Adrenal gland (tissue), 5 donors: ENCODE data around the gene YWHAQ.

Experiments used
- POLR2A ChIP-seq, 2 donors: fragments of 450-650 bp; IDR thresholded peaks; one replicate each; pipeline ENCODE4 v1.6.1; 2017; ENCODE audit warnings: antibody characterized with exemption in 2 of 2, mild to moderate bottlenecking in 2 of 2, moderate library complexity in 1 of 2
- TF ChIP-seq, protein P1 (sequence below), 6 experiments: fragments of 450-650 bp in 4 of 6; fragments of 200-600 bp in 2 of 6; sonication (generic) in 1 of 6; IDR thresholded peaks; 1 replicate in 5 of 6; 2 replicates in 1 of 6; pipeline versions ENCODE4 v1.5.1 to v1.8.0; 2016 to 2021; ENCODE audit warnings: antibody characterized with exemption in 6 of 6, mild to moderate bottlenecking in 2 of 6, moderate library complexity in 1 of 6
- donor health status: DM: no; HTN: no; CAD: no.

DNA sequence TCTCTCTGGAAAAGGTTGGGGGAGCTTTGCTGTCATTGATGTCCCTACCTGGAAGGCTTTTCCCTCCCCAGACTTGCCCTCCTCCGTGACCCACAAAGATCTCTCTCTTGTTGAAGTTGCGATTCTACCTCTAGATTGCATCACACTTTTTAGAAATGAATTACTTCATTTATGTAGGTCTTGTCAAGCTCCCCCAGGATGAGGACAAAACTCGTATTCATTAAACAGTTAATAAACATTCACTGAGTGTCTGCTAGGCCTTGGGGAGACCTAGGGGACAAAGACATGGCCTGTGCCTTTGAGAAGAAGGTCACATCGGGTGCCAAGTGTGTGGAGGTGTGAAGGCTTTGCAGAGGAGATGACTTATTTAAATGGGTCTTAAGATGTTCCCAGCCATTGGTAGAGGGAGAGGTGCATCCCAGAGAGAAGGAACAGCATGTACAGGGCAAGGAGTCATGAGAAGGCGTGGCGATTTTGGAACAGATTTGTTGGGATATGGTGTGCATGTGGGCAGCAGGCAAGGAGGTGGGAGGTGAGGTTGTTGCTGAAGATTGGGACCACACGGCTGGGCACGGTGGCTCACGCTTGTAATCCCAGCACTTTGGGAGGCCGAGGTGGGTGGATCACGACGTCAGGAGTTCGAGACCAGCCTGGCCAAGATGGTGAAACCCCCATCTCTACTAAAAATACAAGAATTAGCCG is 9.8 kb upstream of the YWHAQ start:
- TF ChIP-seq, protein P1, sequence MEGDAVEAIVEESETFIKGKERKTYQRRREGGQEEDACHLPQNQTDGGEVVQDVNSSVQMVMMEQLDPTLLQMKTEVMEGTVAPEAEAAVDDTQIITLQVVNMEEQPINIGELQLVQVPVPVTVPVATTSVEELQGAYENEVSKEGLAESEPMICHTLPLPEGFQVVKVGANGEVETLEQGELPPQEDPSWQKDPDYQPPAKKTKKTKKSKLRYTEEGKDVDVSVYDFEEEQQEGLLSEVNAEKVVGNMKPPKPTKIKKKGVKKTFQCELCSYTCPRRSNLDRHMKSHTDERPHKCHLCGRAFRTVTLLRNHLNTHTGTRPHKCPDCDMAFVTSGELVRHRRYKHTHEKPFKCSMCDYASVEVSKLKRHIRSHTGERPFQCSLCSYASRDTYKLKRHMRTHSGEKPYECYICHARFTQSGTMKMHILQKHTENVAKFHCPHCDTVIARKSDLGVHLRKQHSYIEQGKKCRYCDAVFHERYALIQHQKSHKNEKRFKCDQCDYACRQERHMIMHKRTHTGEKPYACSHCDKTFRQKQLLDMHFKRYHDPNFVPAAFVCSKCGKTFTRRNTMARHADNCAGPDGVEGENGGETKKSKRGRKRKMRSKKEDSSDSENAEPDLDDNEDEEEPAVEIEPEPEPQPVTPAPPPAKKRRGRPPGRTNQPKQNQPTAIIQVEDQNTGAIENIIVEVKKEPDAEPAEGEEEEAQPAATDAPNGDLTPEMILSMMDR (IDR thresholded peaks at IDR 0.05): no peak
- no peak for TF ChIP-seq POLR2A (IDR thresholded peaks at IDR 0.05)
